PC-9 (cell line): ENCODE measurements around the gene AKAP8. TPM values are rescaled to one million over a fixed set of nuclear protein-coding genes. Genes with fewer than 3 reads are reported as not detected.

Source experiments
- BruUV-seq: library from RNA; stranded (reverse); fragments of 400-500 nt; replicated peaks from 2 replicates; lab custom pipeline; 2021; lab: Mats Ljungman, UMichigan
- CTCF ChIA-PET: fragments of 300-600 bp; sonication (Branson Sonifier 250); formaldehyde crosslinking; loops from one replicate; lab custom pipeline; 2022; ENCODE audit warnings: antibody characterized with exemption; lab: Charles Lee
- POLR2A ChIA-PET: fragments of 300-600 bp; sonication (Branson Sonifier 250); formaldehyde crosslinking; loops from one replicate; lab custom pipeline; 2022; ENCODE audit warnings: antibody characterized with exemption; ENCODE audit not compliant: unreplicated experiment; lab: Charles Lee
- DNase-seq, 2 experiments: peaks; one replicate each; pipeline versions ENCODE4 v3.0.0 to v3.0.0-alpha.2; 2015 to 2022; ENCODE audit warnings: mixed read lengths in 1 of 2
- H2AFZ ChIP-seq: fragments of 200-600 bp; sonication (generic); 2 replicates; pipeline ENCODE4 v1.8.1; 2017; ENCODE audit warnings: antibody characterized with exemption
- H3F3A ChIP-seq: fragments of 200-600 bp; sonication (generic); 2 replicates; pipeline ENCODE4 v1.8.1; 2017; ENCODE audit warnings: antibody characterized with exemption, mild to moderate bottlenecking, low read depth; ENCODE audit not compliant: insufficient read depth
- H3K27ac ChIP-seq: fragments of 200-600 bp; sonication (generic); 2 replicates; pipeline ENCODE4 v1.6.1; 2016; ENCODE audit warnings: mixed run types
- H3K27me3 ChIP-seq: fragments of 200-600 bp; sonication (generic); 2 replicates; pipeline ENCODE4 v1.6.1; 2016; ENCODE audit warnings: low read depth, mixed run types; ENCODE audit not compliant: insufficient read depth
- H3K36me3 ChIP-seq: fragments of 200-600 bp; sonication (generic); 2 replicates; pipeline ENCODE4 v1.6.1; 2016; ENCODE audit warnings: low read depth, mixed run types
- H3K4me1 ChIP-seq: fragments of 200-600 bp; sonication (generic); replicated peaks from 2 replicates; pipeline ENCODE4 v1.6.1; 2016; ENCODE audit warnings: mixed run types; ENCODE audit not compliant: insufficient read depth
- H3K4me2 ChIP-seq: fragments of 200-600 bp; sonication (generic); 2 replicates; pipeline ENCODE4 v1.6.1; 2017; ENCODE audit warnings: mixed run types
- H3K4me3 ChIP-seq: fragments of 200-600 bp; sonication (generic); 2 replicates; pipeline ENCODE4 v1.6.1; 2016; ENCODE audit warnings: mixed run types
- H3K79me2 ChIP-seq: fragments of 200-600 bp; sonication (generic); 2 replicates; pipeline ENCODE4 v1.6.1; 2017; ENCODE audit warnings: low read depth, mixed run types
- H3K9me2 ChIP-seq: fragments of 200-600 bp; sonication (generic); 2 replicates; pipeline ENCODE4 v1.8.1; 2017; ENCODE audit warnings: mild to moderate bottlenecking; ENCODE audit not compliant: insufficient read depth
- H3K9me3 ChIP-seq: fragments of 200-600 bp; sonication (generic); 2 replicates; pipeline ENCODE4 v1.8.1; 2016; ENCODE audit warnings: low read depth; ENCODE audit not compliant: insufficient read depth
- H4K20me1 ChIP-seq: fragments of 200-600 bp; sonication (generic); 2 replicates; pipeline ENCODE4 v1.8.1; 2017; ENCODE audit not compliant: insufficient read depth
- EZH2 ChIP-seq: fragments of 200-600 bp; sonication (generic); IDR thresholded peaks from 2 replicates; pipeline ENCODE4 v1.8.0; 2017; ENCODE audit warnings: antibody characterized with exemption, low read depth
- intact Hi-C: fragments of 100-400 bp; cut with micrococcal nuclease; formaldehyde crosslinking; loops from one replicate; pipeline ENCODE4 v1.10.0; 2022; ENCODE audit not compliant: unreplicated experiment
- total RNA-seq: library from RNA; stranded (reverse); gene quantifications from 2 replicates; pipeline ENCODE4 v1.2.3, GENCODE V29; 2021
- TF ChIP-seq, protein P1 (sequence below): fragments of 200-600 bp; sonication (generic); conservative IDR thresholded peaks from 2 replicates; pipeline ENCODE4 v1.6.1; 2017; ENCODE audit warnings: mixed run types, antibody characterized with exemption, mild to moderate bottlenecking, moderate library complexity

AKAP8 gene
- total RNA-seq, 1 experiment from 2014 or later: 43.4 TPM

DNA sequence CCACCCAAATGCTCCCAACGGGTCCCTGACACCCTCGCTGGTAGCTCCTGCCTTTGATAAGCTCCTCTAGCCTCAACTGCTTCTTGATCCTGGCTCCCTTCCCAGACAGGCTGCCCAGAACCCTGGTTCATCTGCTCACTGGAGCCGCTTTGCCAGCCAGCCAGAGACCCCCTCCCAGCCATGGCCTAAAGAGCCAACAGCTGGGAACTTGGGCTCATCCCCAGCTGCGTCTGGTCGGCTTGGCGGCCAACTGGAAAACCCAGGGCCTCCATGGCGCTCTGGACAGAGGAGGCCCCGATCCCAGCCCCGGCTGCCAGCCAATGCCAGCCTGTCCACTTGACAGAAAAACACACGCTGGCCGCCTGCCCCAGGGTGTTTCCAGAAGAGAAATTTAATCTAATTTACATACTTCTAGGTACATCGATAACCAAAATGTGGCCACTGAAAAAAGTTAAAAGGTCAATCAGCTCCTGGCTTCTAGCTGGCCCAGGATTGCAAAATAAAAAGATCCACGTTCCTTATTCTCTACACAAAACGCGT, 42.2 kb upstream of the AKAP8 start:
- intact Hi-C loops: no loop called here
- POLR2A ChIA-PET: interaction anchor here (0.6 kb wide), 1 partner anchor 43 kb away, joined by 3 read pairs; no protein-coding TSS in a partner anchor

DNA sequence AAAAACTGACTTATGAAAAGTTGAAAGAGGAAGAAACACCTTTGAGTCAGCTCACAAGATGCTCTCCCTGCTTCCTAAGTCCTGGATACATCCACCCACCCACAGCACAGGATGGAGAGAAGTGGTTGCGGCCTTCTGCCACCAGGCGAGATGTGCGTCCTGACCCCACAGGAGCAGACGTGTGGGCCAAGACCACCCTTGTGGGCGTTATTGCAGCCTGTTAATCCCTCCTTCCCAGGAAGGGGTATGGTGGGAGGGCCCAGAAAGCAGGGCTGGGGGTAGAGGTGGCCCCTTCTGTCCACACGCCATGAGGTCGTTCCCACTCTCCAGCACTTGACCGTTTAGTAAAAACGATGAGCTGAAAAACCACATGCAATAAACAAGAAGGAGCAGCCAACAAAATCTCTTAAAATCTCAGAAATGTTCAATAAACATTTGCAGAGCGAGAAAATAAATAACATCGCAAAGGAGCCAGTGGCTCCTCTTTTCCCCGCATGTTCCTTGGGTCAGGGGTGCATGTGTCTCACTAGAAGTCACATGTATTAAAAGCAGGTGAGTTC, 41.6 kb upstream of the AKAP8 start:
- CTCF ChIA-PET: no interaction called here
- H3K27ac ChIP-seq: no peak overlapping the region
- H3K9me2 ChIP-seq: no peaks in the 10 kb centered on the region
- H3K36me3 ChIP-seq: peaks cover 13% of the 10 kb centered on the region
- H3K4me1 ChIP-seq: peaks cover 17% of the 10 kb centered on the region
- H3K4me3 ChIP-seq: no peak overlapping the region
- no peak overlapping the region for H2AFZ ChIP-seq
- no peaks in the 10 kb centered on the region for H3K27me3 ChIP-seq
- intact Hi-C loops: no loop called here
- POLR2A ChIA-PET: no interaction called here
- peaks cover 18% of the 10 kb centered on the region for H4K20me1 ChIP-seq
- peaks cover 19% of the 10 kb centered on the region; the same call in 1 of the 2 replicates for H3F3A ChIP-seq
- BruUV-seq: no TSS peak
- no peak for DNase-seq
- H3K4me2 ChIP-seq: no peak overlapping the region
- no peaks in the 10 kb centered on the region for H3K9me3 ChIP-seq
- TF ChIP-seq EZH2: no peak
- TF ChIP-seq, protein P1, sequence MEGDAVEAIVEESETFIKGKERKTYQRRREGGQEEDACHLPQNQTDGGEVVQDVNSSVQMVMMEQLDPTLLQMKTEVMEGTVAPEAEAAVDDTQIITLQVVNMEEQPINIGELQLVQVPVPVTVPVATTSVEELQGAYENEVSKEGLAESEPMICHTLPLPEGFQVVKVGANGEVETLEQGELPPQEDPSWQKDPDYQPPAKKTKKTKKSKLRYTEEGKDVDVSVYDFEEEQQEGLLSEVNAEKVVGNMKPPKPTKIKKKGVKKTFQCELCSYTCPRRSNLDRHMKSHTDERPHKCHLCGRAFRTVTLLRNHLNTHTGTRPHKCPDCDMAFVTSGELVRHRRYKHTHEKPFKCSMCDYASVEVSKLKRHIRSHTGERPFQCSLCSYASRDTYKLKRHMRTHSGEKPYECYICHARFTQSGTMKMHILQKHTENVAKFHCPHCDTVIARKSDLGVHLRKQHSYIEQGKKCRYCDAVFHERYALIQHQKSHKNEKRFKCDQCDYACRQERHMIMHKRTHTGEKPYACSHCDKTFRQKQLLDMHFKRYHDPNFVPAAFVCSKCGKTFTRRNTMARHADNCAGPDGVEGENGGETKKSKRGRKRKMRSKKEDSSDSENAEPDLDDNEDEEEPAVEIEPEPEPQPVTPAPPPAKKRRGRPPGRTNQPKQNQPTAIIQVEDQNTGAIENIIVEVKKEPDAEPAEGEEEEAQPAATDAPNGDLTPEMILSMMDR: no peak
- peaks cover 25% of the 10 kb centered on the region for H3K79me2 ChIP-seq

More for the DNA sequence above, 42.2 kb upstream of the AKAP8 start:
- Histone ChIP-seq H3K9me3 (no peaks in the 10 kb centered on the region), H3K27me3 (no peaks in the 10 kb centered on the region), H3K4me3 (no peak overlapping the region), H3K9me2 (no peaks in the 10 kb centered on the region), H4K20me1 (peaks cover 12% of the 10 kb centered on the region), H3K27ac (no peak overlapping the region), H3K36me3 (peaks cover 15% of the 10 kb centered on the region; the same call in 1 of the 2 replicates), H3K4me2 (no peak overlapping the region), H2AFZ (no peak overlapping the region), H3F3A (peaks cover 24% of the 10 kb centered on the region; the same call in 1 of the 2 replicates), H3K4me1 (peaks cover 15% of the 10 kb centered on the region), H3K79me2 (peaks cover 19% of the 10 kb centered on the region)
- BruUV-seq: no TSS peak
- CTCF ChIA-PET: interaction anchor here (0.6 kb wide), 1 partner anchor 52 kb away, joined by 3 read pairs; no protein-coding TSS in a partner anchor
- no peak for DNase-seq
- no peak for TF ChIP-seq EZH2
- TF ChIP-seq, protein P1: no peak

DNA sequence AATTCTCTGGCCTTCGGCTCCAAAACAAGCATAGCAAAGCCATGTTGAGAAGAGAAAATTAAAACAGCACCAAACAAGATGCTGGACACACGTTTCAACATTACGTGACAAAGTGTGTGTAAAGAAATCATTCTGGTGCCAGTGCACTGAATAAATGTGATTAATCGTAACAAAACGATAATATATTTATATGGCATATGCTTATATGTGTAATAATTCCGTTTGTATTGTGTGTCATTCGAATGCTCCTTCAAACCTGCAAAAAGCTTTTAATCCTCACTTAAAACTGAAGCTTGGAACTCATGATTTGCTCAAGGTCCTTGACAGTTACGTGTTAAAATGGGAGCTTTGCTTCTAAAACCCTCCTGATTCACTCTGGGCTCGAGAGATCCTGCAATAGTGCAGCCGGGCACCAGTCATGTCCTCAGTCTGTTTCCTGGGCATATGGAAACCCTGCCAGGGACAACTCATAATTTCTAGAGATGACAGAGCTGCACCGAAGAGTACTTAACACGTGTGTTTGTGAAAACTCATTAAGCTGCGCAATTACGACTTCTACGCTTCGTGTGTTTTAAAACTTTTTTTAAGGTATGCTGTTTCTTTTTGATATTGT, 39.9 kb upstream of the AKAP8 start:
- H3K27me3 ChIP-seq: no peaks in the 10 kb centered on the region
- no peak for TF ChIP-seq EZH2
- TF ChIP-seq, protein P1: peak; percentile 50
- peak overlapping the region; percentile 92 for H3K4me2 ChIP-seq
- peaks cover 19% of the 10 kb centered on the region; the same call in 1 of the 2 replicates for H3F3A ChIP-seq
- CTCF ChIA-PET: interaction anchor here (0.6 to 1.9 kb wide), 5 partner anchors 33 to 247 kb away, joined by 3 to 15 read pairs (median 3); partner anchors contain the start of gene AKAP8
- H3K79me2 ChIP-seq: peaks cover 42% of the 10 kb centered on the region
- H3K4me3 ChIP-seq: peak overlapping the region; percentile 54
- POLR2A ChIA-PET: interaction anchor here (0.5 to 1.8 kb wide), 8 partner anchors 16 to 913 kb away, joined by 3 to 19 read pairs (median 4); partner anchors contain the start of gene AKAP8
- no TSS peak for BruUV-seq
- H3K36me3 ChIP-seq: peaks cover 17% of the 10 kb centered on the region; the same call in 1 of the 2 replicates
- H3K9me2 ChIP-seq: no peaks in the 10 kb centered on the region
- no peak for DNase-seq
- H3K9me3 ChIP-seq: no peaks in the 10 kb centered on the region
- H4K20me1 ChIP-seq: peaks cover 35% of the 10 kb centered on the region
- peaks cover 17% of the 10 kb centered on the region for H3K4me1 ChIP-seq
- peak overlapping the region; percentile 23; the same call in 1 of the 2 replicates for H2AFZ ChIP-seq
- H3K27ac ChIP-seq: no peak overlapping the region
- intact Hi-C loops: loop anchor here (1.0 to 5.0 kb wide), 3 partner anchors 41 to 137 kb away; partner anchors contain the start of gene AKAP8
